MM.1S (cell line): ENCODE measurements around the gene ASPDH.

Experiments
- DNase-seq: peaks from one replicate; pipeline ENCODE4 v3.0.0-alpha.2; 2015
- H2AFZ ChIP-seq: fragments of 300-600 bp; sonication (generic); 2 replicates; pipeline ENCODE4 v1.6.0; 2016; ENCODE audit warnings: antibody characterized with exemption, low read length
- H3F3A ChIP-seq: fragments of 300-600 bp; sonication (generic); 2 replicates; pipeline ENCODE4 v1.6.1; 2016; ENCODE audit warnings: mild to moderate bottlenecking, antibody characterized with exemption, low read length, moderate library complexity, mixed read lengths; ENCODE audit not compliant: insufficient read depth
- H3K27ac ChIP-seq: fragments of 300-600 bp; sonication (generic); 2 replicates; pipeline ENCODE4 v1.5.1; 2016; ENCODE audit warnings: mild to moderate bottlenecking, low read length
- H3K27me3 ChIP-seq: fragments of 300-600 bp; sonication (generic); replicated peaks from 2 replicates; pipeline ENCODE4 v1.6.0; 2016; ENCODE audit warnings: low read length; ENCODE audit not compliant: insufficient read depth
- H3K36me3 ChIP-seq: fragments of 300-600 bp; sonication (generic); replicated peaks from 2 replicates; pipeline ENCODE4 v1.6.1; 2016; ENCODE audit warnings: mild to moderate bottlenecking, low read length, mixed read lengths; ENCODE audit not compliant: insufficient read depth
- H3K4me1 ChIP-seq: fragments of 300-600 bp; sonication (generic); 2 replicates; pipeline ENCODE4 v1.6.1; 2016; ENCODE audit warnings: low read length, mixed read lengths
- H3K4me2 ChIP-seq: fragments of 300-600 bp; sonication (generic); 2 replicates; pipeline ENCODE4 v1.6.0; 2016; ENCODE audit warnings: low read depth, low read length
- H3K4me3 ChIP-seq: fragments of 300-600 bp; sonication (generic); 2 replicates; pipeline ENCODE4 v1.5.1; 2016; ENCODE audit warnings: low read length, mixed read lengths
- H3K79me2 ChIP-seq: fragments of 300-600 bp; sonication (generic); 2 replicates; pipeline ENCODE4 v1.6.1; 2016; ENCODE audit warnings: mixed run types, low read length, mixed read lengths
- H3K9ac ChIP-seq: fragments of 300-600 bp; sonication (generic); 2 replicates; pipeline ENCODE4 v1.6.1; 2016; ENCODE audit warnings: low read length, mixed read lengths
- H3K9me2 ChIP-seq: fragments of 300-600 bp; sonication (generic); replicated peaks from 2 replicates; pipeline ENCODE4 v1.6.1; 2016; ENCODE audit warnings: mild to moderate bottlenecking, low read length, mixed read lengths; ENCODE audit not compliant: insufficient read depth
- H3K9me3 ChIP-seq: fragments of 300-600 bp; sonication (generic); replicated peaks from 2 replicates; pipeline ENCODE4 v1.6.1; 2016; ENCODE audit warnings: mild to moderate bottlenecking, low read length, mixed read lengths; ENCODE audit not compliant: insufficient read depth
- H4K20me1 ChIP-seq: fragments of 300-600 bp; sonication (generic); 2 replicates; pipeline ENCODE4 v1.6.1; 2016; ENCODE audit warnings: mild to moderate bottlenecking, low read length, moderate library complexity, mixed read lengths; ENCODE audit not compliant: insufficient read depth
- CTCF ChIP-seq: fragments of 300-600 bp; sonication (generic); IDR thresholded peaks from 2 replicates; pipeline ENCODE4 v1.5.1; 2016; ENCODE audit warnings: antibody characterized with exemption, low read length, mixed read lengths
- EZH2 ChIP-seq: fragments of 300-600 bp; sonication (generic); optimal IDR thresholded peaks from 2 replicates; pipeline ENCODE3; 2017; ENCODE audit warnings: low read depth, mild to moderate bottlenecking, antibody characterized with exemption, low read length, mixed read lengths
- EZH2phosphoT487 ChIP-seq: fragments of 300-600 bp; sonication (generic); IDR thresholded peaks from 2 replicates; pipeline ENCODE4 v1.6.1; 2018; ENCODE audit warnings: antibody characterized with exemption, low read length

ASPDH gene

GRCh38 chr19:50466706-50467039, 47.0 kb downstream of the ASPDH start:
- H3K4me2 ChIP-seq, result no peak overlapping the region

DNA sequence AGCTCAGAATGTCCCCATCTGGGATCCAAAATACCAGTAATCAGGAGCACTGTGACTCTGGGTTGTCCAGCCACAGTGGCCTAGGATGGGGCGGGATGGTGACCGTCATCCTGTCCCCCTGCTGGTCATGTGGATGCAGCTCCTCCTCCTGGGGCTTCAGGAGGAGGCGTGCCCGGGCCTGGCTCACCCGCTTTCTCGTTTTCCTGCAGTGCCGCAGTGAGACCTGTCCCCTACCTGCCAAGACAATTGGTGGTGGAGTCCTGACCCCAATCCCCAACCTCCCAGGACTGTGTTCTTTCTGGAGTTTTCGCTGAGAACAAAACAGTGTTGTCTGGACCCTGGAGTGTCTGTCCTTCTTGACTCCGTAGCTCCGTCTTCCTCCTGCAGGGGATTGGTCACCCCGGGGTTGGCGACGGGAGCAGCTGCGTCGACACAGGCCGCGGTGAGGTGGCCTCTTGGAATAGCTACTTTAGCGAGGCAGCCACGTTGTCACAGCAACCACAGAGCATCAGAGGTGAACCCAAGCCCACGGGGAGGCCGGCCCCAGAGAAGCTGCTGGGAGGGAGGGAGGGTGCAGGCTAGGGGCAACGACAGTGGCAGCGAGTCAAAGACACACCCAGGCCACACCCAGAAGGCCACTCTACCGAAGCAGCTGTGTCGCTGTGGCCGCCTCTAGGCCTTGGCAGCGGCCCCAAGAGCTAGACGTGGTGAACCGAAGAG, 47.6 kb downstream of the ASPDH start:
- Histone ChIP-seq H3F3A (no peaks in the 10 kb centered on the region), H2AFZ (no peak overlapping the region), H3K36me3 (no peaks in the 10 kb centered on the region), H3K27ac (no peak overlapping the region), H3K4me2 (no peak overlapping the region), H3K9me2 (no peaks in the 10 kb centered on the region), H3K9ac (no peak overlapping the region), H3K4me1 (no peaks in the 10 kb centered on the region), H3K4me3 (no peak overlapping the region), H3K27me3 (peaks cover 88% of the 10 kb centered on the region), H3K79me2 (no peaks in the 10 kb centered on the region), H3K9me3 (no peaks in the 10 kb centered on the region), H4K20me1 (no peaks in the 10 kb centered on the region)
- TF ChIP-seq EZH2phosphoT487 (no peak), EZH2 (no peak), CTCF (no peak; the same call in none of the 2 replicates)
- no peak for DNase-seq

More at GRCh38 chr19:50466706-50467039, 47.0 kb downstream of the ASPDH start:
- Histone ChIP-seq H3K27me3 (peaks cover 85% of the 10 kb centered on the region), H3K79me2 (no peaks in the 10 kb centered on the region), H3K36me3 (no peaks in the 10 kb centered on the region), H3K9me2 (no peaks in the 10 kb centered on the region), H4K20me1 (no peaks in the 10 kb centered on the region), H3K9me3 (no peaks in the 10 kb centered on the region), H3K9ac (no peak overlapping the region), H3F3A (no peaks in the 10 kb centered on the region), H3K27ac (no peak overlapping the region), H3K4me3 (no peak overlapping the region), H2AFZ (no peak overlapping the region), H3K4me1 (no peaks in the 10 kb centered on the region)
- TF ChIP-seq CTCF (no peak), EZH2 (no peak), EZH2phosphoT487 (no peak)
- no peak for DNase-seq

- Histone ChIP-seq H3K27ac (no peak overlapping the region), H4K20me1 (no peaks in the 10 kb centered on the region), H3K9me2 (no peaks in the 10 kb centered on the region), H3K36me3 (no peaks in the 10 kb centered on the region), H3K4me1 (peaks cover 1% of the 10 kb centered on the region; the same call in 1 of the 2 replicates), H3K4me2 (no peak overlapping the region), H3K9me3 (no peaks in the 10 kb centered on the region), H3K79me2 (no peaks in the 10 kb centered on the region), H3K27me3 (peaks cover 84% of the 10 kb centered on the region), H3K9ac (no peak overlapping the region), H3K4me3 (no peak overlapping the region), H3F3A (peaks cover 4% of the 10 kb centered on the region), H2AFZ (no peak overlapping the region)
- no peak for DNase-seq
- TF ChIP-seq CTCF, result no peak
- no peak for TF ChIP-seq EZH2
- TF ChIP-seq EZH2phosphoT487, result no peak
These were observed 48.7 kb downstream of the ASPDH start for GRCh38 chr19:50465000-50465399.
